A549 (cell line): Measurements from ENCODE around the gene SPAG9. TPM values are rescaled to one million over a fixed set of nuclear protein-coding genes. Genes with fewer than 3 reads are reported as not detected.

Experiments
- ATAC-seq, 2 experiments: fragments of 200-7000 bp in 1 of 2; fragments of >200 bp in 1 of 2; cut with Nextera tagmentation in 1 of 2; cut with Tn5 transposase in 1 of 2; 3 replicates each; pipeline versions ENCODE4 v1.8.0 to v1.9.1; 2018 to 2020; ENCODE audit warnings: mild to moderate bottlenecking in 1 of 2, moderate library complexity in 1 of 2
- CTCF ChIA-PET: fragments of 300-600 bp; sonication (Branson Sonifier 250); formaldehyde crosslinking; extraction: SDS; loops from one replicate; lab custom pipeline; 2021; ENCODE audit warnings: antibody characterized with exemption, inconsistent platforms; lab: Yijun Ruan, JAX
- POLR2A ChIA-PET: fragments of 350-600 bp; formaldehyde crosslinking; extraction: SDS; loops from one replicate; lab custom pipeline; 2021; ENCODE audit warnings: antibody characterized with exemption, inconsistent platforms; lab: Yijun Ruan, JAX
- DNase-seq, 2 experiments: peaks; one replicate each; pipeline versions ENCODE4 v3.0.0 to v3.0.0-alpha.2; 2011 to 2016; ENCODE audit warnings: low read depth in 1 of 2, low spot score in 1 of 2
- FAIRE-seq: peaks from 2 replicates; lab custom pipeline; 2011; peaks lifted over from hg19 to GRCh38; lab: Jason Lieb, UNC
- H3K27ac ChIP-seq, 2 experiments: fragments of >200 bp; sonication (Bioruptor Twin); formaldehyde crosslinking; 3 replicates each; pipeline ENCODE4 v1.5.1; 2016 to 2017
- H3K4me1 ChIP-seq: fragments of >200 bp; sonication (Bioruptor Twin); formaldehyde crosslinking; 3 replicates; pipeline ENCODE4 v1.6.1; 2016
- H3K4me2 ChIP-seq: fragments of >200 bp; sonication (Bioruptor Twin); formaldehyde crosslinking; 3 replicates; pipeline ENCODE4 v1.6.1; 2016
- H3K4me3 ChIP-seq: fragments of >200 bp; sonication (Bioruptor Twin); formaldehyde crosslinking; 3 replicates; pipeline ENCODE4 v1.5.1; 2016
- H3K9me3 ChIP-seq: fragments of >200 bp; sonication (Bioruptor Twin); formaldehyde crosslinking; 3 replicates; pipeline ENCODE4 v1.6.1; 2016
- BCL3 ChIP-seq: fragments of >200 bp; sonication (Bioruptor Twin); formaldehyde crosslinking; IDR thresholded peaks from 3 replicates; pipeline ENCODE4 v1.6.1; 2016
- CHD4 ChIP-seq: fragments of 200-600 bp; sonication (generic); IDR thresholded peaks from 2 replicates; pipeline ENCODE4 v1.6.1; 2016; ENCODE audit warnings: antibody characterized with exemption, mild to moderate bottlenecking, borderline replicate concordance
- CTCF ChIP-seq: fragments of >200 bp; sonication (Bioruptor Twin); formaldehyde crosslinking; IDR thresholded peaks from 3 replicates; pipeline ENCODE4 v1.5.1; 2016
- E2F6 ChIP-seq: IDR thresholded peaks from 2 replicates; pipeline ENCODE4 v1.6.1; 2012; ENCODE audit warnings: low read depth, borderline replicate concordance
- EP300 ChIP-seq, 2 experiments: fragments of >200 bp; sonication (Bioruptor Twin); formaldehyde crosslinking; IDR thresholded peaks; 2 replicates in 1 of 2; 3 replicates in 1 of 2; pipeline ENCODE4 v1.6.1; 2016 to 2017
- FOSB ChIP-seq: fragments of 250-450 bp; sonication (Bioruptor Pico); IDR thresholded peaks from 2 replicates; pipeline ENCODE4 v1.5.0; 2020; ENCODE audit warnings: mild to moderate bottlenecking, moderate library complexity
- HDAC2 ChIP-seq: fragments of 200-600 bp; sonication (generic); IDR thresholded peaks from 2 replicates; pipeline ENCODE4 v1.6.1; 2016
- HES2 ChIP-seq: fragments of >200 bp; sonication (Bioruptor Twin); formaldehyde crosslinking; IDR thresholded peaks from 2 replicates; pipeline ENCODE4 v1.6.1; 2016
- HMGXB4 ChIP-seq: fragments of 250-450 bp; sonication (Bioruptor Pico); IDR thresholded peaks from 2 replicates; pipeline ENCODE4 v1.5.0; 2021; ENCODE audit warnings: mild to moderate bottlenecking, moderate library complexity, borderline replicate concordance
- HOXA7 ChIP-seq: fragments of 250-450 bp; sonication (Bioruptor Pico); IDR thresholded peaks from 2 replicates; pipeline ENCODE4 v1.5.0; 2020; ENCODE audit warnings: mild to moderate bottlenecking, moderate library complexity
- HOXB5 ChIP-seq: fragments of 250-450 bp; sonication (Bioruptor Pico); IDR thresholded peaks from 2 replicates; pipeline ENCODE4 v1.5.0; 2020; ENCODE audit warnings: mild to moderate bottlenecking, moderate library complexity
- KDM1A ChIP-seq: fragments of 200-600 bp; sonication (generic); IDR thresholded peaks from 2 replicates; pipeline ENCODE4 v1.6.1; 2016; ENCODE audit warnings: low read depth, mild to moderate bottlenecking
- MAX ChIP-seq: IDR thresholded peaks from 2 replicates; pipeline ENCODE4 v1.6.1; 2012
- MAZ ChIP-seq: fragments of 150-350 bp; IDR thresholded peaks from 2 replicates; pipeline ENCODE4 v1.6.1; 2014; ENCODE audit warnings: antibody characterized with exemption, low read depth, low read length, borderline replicate concordance
- NFE2L2 ChIP-seq: fragments of 150-350 bp; conservative IDR thresholded peaks from 2 replicates; pipeline ENCODE4 v1.6.1; 2014; ENCODE audit warnings: low read length
- NPAS2 ChIP-seq: fragments of 250-450 bp; sonication (Bioruptor Pico); IDR thresholded peaks from 2 replicates; pipeline ENCODE4 v1.8.0; 2022; ENCODE audit warnings: mild to moderate bottlenecking, moderate library complexity, borderline replicate concordance
- PBX3 ChIP-seq: IDR thresholded peaks from 2 replicates; pipeline ENCODE4 v1.6.1; 2012
- POLR2A ChIP-seq: IDR thresholded peaks from 2 replicates; pipeline ENCODE4 v1.6.1; 2012; ENCODE audit warnings: mild to moderate bottlenecking, low read length
- POLR2AphosphoS2 ChIP-seq: conservative IDR thresholded peaks from 2 replicates; pipeline ENCODE4 v1.6.1; 2012; ENCODE audit warnings: low read length, improper control_type of control experiment, inconsistent platforms
- RARB ChIP-seq: fragments of 250-450 bp; sonication (Bioruptor Pico); IDR thresholded peaks from 2 replicates; pipeline ENCODE4 v1.8.0; 2021; ENCODE audit warnings: mild to moderate bottlenecking, moderate library complexity
- REST ChIP-seq: fragments of 200-600 bp; sonication (generic); IDR thresholded peaks from 2 replicates; pipeline ENCODE4 v1.6.1; 2016; ENCODE audit warnings: antibody characterized with exemption, mild to moderate bottlenecking, moderate library complexity
- SMC3 ChIP-seq: fragments of >200 bp; sonication (Bioruptor Twin); formaldehyde crosslinking; IDR thresholded peaks from 3 replicates; pipeline ENCODE4 v1.6.1; 2018; ENCODE audit warnings: inconsistent platforms
- SREBF2 ChIP-seq: fragments of 450-650 bp; IDR thresholded peaks from 2 replicates; pipeline ENCODE4 v1.6.1; 2014; ENCODE audit warnings: mild to moderate bottlenecking, moderate library complexity
- TFCP2L1 ChIP-seq: fragments of 250-450 bp; sonication (Bioruptor Pico); IDR thresholded peaks from 2 replicates; pipeline ENCODE4 v1.5.0; 2021; ENCODE audit warnings: mild to moderate bottlenecking
- ZFP36 ChIP-seq: fragments of 450-650 bp; IDR thresholded peaks from 2 replicates; pipeline ENCODE4 v1.6.1; 2014; ENCODE audit warnings: borderline replicate concordance; ENCODE audit not compliant: partially characterized antibody
- ZNF302 ChIP-seq: fragments of 250-450 bp; sonication (Bioruptor Pico); IDR thresholded peaks from 2 replicates; pipeline ENCODE4 v1.9.0; 2021; ENCODE audit warnings: inconsistent platforms, mild to moderate bottlenecking, moderate library complexity
- ZSCAN20 ChIP-seq: fragments of 250-450 bp; sonication (Bioruptor Pico); IDR thresholded peaks from 2 replicates; pipeline ENCODE4 v1.8.0; 2022; ENCODE audit warnings: mild to moderate bottlenecking, moderate library complexity
- WGBS: methylation state at CpG from one replicate; pipeline ENCODE4 v1.1.6; 2017; ENCODE audit errors: missing lambda C conversion rate; 5-methylcytosine and 5-hydroxymethylcytosine counted together
- polyA minus RNA-seq: library from RNA; depleted of rRNA, polyadenylated mRNA; stranded (reverse); fragments of >200 nt; gene quantifications from 2 replicates; pipeline ENCODE4 v1.2.3, GENCODE V29; 2011; rRNA and poly(A)+ RNA removed
- polyA plus RNA-seq, 4 experiments: library from polyadenylated mRNA; depleted of rRNA in 3 of 4; stranded (reverse); fragments of >200 nt; fragmentation: RNase III in 1 of 4; extraction: RNeasy Plus Mini Kit Qiagen cat#74134 plus additional on column Dnase treatment in 1 of 4; gene quantifications; 2 replicates in 3 of 4; 3 replicates in 1 of 4; pipeline ENCODE4 v1.2.3, GENCODE V29; 2011 to 2017

The SPAG9 gene
- 69.6 and 71.1 TPM in 2 replicates for polyA plus RNA-seq (2011; rRNA removed)
- polyA plus RNA-seq (2012; cell fraction: cytosol; rRNA removed) = 18.5 and 19.6 TPM in 2 replicates
- 24.3 and 37.8 TPM in 2 replicates for polyA plus RNA-seq (2012; cell fraction: nucleus; rRNA removed)
- polyA plus RNA-seq (2017; fragmentation: RNase III; extraction: RNeasy Plus Mini Kit Qiagen cat#74134 plus additional on column Dnase treatment) = 60.5 to 72.2 TPM (median 69.0 TPM) in 3 replicates
- 90.7 and 94.9 TPM in 2 replicates for polyA minus RNA-seq

- peak within 1 kb of the TSS; percentile 91 to 92 for H3K27ac ChIP-seq
- no peaks in the 10 kb centered on the region for H3K9me3 ChIP-seq
- ATAC-seq (peak; percentile 80 to 82), FAIRE-seq (no peak), DNase-seq (peak; percentile 97)
- ChIA-PET POLR2A (interaction anchor here (0.6 to 4.2 kb wide), 18 partner anchors 10 to 255 kb away, joined by 3 to 41 read pairs (median 4); partner anchors contain the start of genes MBTD1, NME1, NME2 and TOB1), CTCF (interaction anchor here (0.7 to 12.1 kb wide), 11 partner anchors 10 to 415 kb away, joined by 3 to 119 read pairs (median 4); partner anchors contain the start of gene NME1)
- H3K4me2 ChIP-seq = peak within 1 kb of the TSS; percentile 92
- H3K4me3 ChIP-seq = peak within 1 kb of the TSS; percentile 77
- H3K4me1 ChIP-seq = peaks cover 46% of the 10 kb centered on the region
- 1% methylated on average over 19 of the region's 68 CpGs for WGBS
- TF ChIP-seq FOSB = peak; percentile 94
- TF ChIP-seq EP300 (IDR thresholded peaks at IDR 0.05) = no peak
- TF ChIP-seq SMC3 = no peak
- no peak for TF ChIP-seq POLR2AphosphoS2
- peak; percentile 77 for TF ChIP-seq MAX
- no peak for TF ChIP-seq MAZ
- TF ChIP-seq HOXA7 (CRISPR knock-in tag) = peak; percentile 95; the same call in 1 of the 2 replicates
- no peak for TF ChIP-seq HOXB5 (CRISPR knock-in tag)
- peak; percentile 54 for TF ChIP-seq PBX3
- no peak for TF ChIP-seq HES2
- no peak for TF ChIP-seq ZSCAN20
- TF ChIP-seq REST = peak; percentile 46
- no peak for TF ChIP-seq SREBF2
- TF ChIP-seq RARB (CRISPR knock-in tag) = peak; percentile 94
- TF ChIP-seq HDAC2 = no peak
- peak; percentile 46 for TF ChIP-seq POLR2A
- TF ChIP-seq BCL3 = peak; percentile 96
- peak; percentile 83; the same call in 1 of the 2 replicates for TF ChIP-seq TFCP2L1
- no peak for TF ChIP-seq KDM1A
- no peak for TF ChIP-seq CHD4
- TF ChIP-seq ZFP36 = no peak
- TF ChIP-seq CTCF = no peak
- no peak for TF ChIP-seq NPAS2 (CRISPR knock-in tag)
- no peak for TF ChIP-seq ZNF302 (CRISPR knock-in tag)
- TF ChIP-seq NFE2L2 = no peak
- TF ChIP-seq E2F6 = 0 out of 2 replicates have a peak, but pooled peaks have one; percentile 14
- no peak; the same call in none of the 2 replicates for TF ChIP-seq HMGXB4 (CRISPR knock-in tag)
Observed at GRCh38 chr17:51120739-51121619, at the start of gene SPAG9. Gene SPAG9 (minus strand): TSS chr17:51120868. CDS start chr17:51120656, 212 bp downstream.
